Upper lobe of right lung (tissue), 1 donor: ENCODE results near the gene SIL1. TPM values are rescaled to one million over a fixed set of nuclear protein-coding genes. Genes with fewer than 3 reads are reported as not detected.

Experiments
- ATAC-seq: fragments of 200-7000 bp; cut with Tn5 transposase; one replicate; pipeline ENCODE4 v1.9.1; 2020; ENCODE audit warnings: mild to moderate bottlenecking, moderate library complexity
- DNase-seq: peaks from one replicate; pipeline ENCODE4 v3.0.0-alpha.2; 2020
- H3K27ac ChIP-seq: fragments of 200-600 bp; one replicate; pipeline ENCODE4 v1.8.0; 2022
- H3K27me3 ChIP-seq: fragments of 200-600 bp; one replicate; pipeline ENCODE4 v1.8.0; 2022; ENCODE audit warnings: mild to moderate bottlenecking
- H3K36me3 ChIP-seq: fragments of 200-600 bp; one replicate; pipeline ENCODE4 v1.8.0; 2022
- H3K4me1 ChIP-seq: fragments of 200-600 bp; one replicate; pipeline ENCODE4 v1.8.0; 2022
- H3K4me3 ChIP-seq: fragments of 200-600 bp; one replicate; pipeline ENCODE4 v1.8.0; 2022; ENCODE audit warnings: mild to moderate bottlenecking
- H3K9me3 ChIP-seq: fragments of 200-600 bp; one replicate; pipeline ENCODE4 v1.8.0; 2022
- CTCF ChIP-seq: fragments of 200-600 bp; IDR thresholded peaks from one replicate; pipeline ENCODE4 v1.8.0; 2022; ENCODE audit warnings: antibody characterized with exemption
- intact Hi-C: fragments of 100-400 bp; cut with DNase I; formaldehyde crosslinking; loops from one replicate; pipeline ENCODE4 v1.11.0; 2022
- total RNA-seq: library from RNA; stranded (reverse); fragmentation: NEBNext Ultra II Directional; extraction: Animal tissue kit (Norgen Biotek cat#: 25700); gene quantifications from one replicate; pipeline ENCODE4 v1.2.1, GENCODE V29; 2021
- donor health status: DM: no; HTN: yes; CAD: no; lungs with severe emphysema.

The SIL1 gene
- total RNA-seq, 1 donor from 2014 or later: 56.9 TPM

DNA sequence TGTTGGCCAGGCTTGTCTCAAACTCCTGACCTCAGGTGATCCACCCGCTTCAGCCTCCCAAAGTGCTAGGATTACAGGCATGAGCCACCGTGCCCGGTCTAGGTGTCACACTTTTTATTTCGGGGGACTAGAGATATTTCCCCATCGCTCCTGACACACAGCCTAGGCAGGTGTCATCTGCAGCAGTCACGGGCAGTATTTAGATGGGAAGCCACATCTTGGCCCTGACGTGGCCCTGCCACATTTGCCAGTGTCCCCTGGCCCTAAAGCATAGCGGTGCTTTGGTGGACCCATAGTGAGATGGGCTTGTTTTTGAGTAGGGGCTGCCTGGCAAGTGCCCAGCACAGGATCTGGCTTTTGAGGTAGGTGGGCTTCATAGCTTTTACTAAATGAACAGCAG lies 278.0 kb downstream of the SIL1 start:
- ATAC-seq (no peak), DNase-seq (no peak)
- H3K4me3 ChIP-seq: no peak overlapping the region
- no peaks in the 10 kb centered on the region for H3K9me3 ChIP-seq
- H3K27me3 ChIP-seq: no peaks in the 10 kb centered on the region
- TF ChIP-seq CTCF: no peak
- H3K4me1 ChIP-seq: no peaks in the 10 kb centered on the region
- peaks cover 62% of the 10 kb centered on the region for H3K36me3 ChIP-seq
- no peak overlapping the region for H3K27ac ChIP-seq
- intact Hi-C loops: no loop called here

DNA sequence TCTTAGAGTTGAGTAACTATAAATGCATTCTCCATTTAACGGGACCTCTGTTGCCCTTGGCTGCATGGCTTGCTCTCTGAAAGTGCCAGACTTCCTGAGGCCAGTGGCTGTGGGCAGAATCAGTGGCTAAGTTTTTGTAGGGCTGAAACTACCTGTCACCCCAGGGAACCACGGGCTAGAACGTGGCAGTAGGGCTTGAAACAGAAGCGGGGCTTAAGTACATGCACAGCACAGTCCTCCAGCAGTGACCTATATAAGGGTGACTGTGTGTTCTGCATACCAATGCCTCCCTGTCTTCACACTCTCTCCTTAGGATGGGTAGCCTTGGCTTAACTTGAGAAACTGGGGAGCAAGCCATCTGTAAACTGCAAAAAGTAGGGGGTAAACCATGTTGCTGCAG lies 279.5 kb downstream of the SIL1 start:
- no peak for DNase-seq
- H3K9me3 ChIP-seq: no peaks in the 10 kb centered on the region
- H3K4me1 ChIP-seq: no peaks in the 10 kb centered on the region
- no peak overlapping the region for H3K4me3 ChIP-seq
- intact Hi-C loops: no loop called here
- ATAC-seq: no peak
- peaks cover 56% of the 10 kb centered on the region for H3K36me3 ChIP-seq
- H3K27ac ChIP-seq: no peak overlapping the region
- no peak for TF ChIP-seq CTCF
- no peaks in the 10 kb centered on the region for H3K27me3 ChIP-seq

DNA sequence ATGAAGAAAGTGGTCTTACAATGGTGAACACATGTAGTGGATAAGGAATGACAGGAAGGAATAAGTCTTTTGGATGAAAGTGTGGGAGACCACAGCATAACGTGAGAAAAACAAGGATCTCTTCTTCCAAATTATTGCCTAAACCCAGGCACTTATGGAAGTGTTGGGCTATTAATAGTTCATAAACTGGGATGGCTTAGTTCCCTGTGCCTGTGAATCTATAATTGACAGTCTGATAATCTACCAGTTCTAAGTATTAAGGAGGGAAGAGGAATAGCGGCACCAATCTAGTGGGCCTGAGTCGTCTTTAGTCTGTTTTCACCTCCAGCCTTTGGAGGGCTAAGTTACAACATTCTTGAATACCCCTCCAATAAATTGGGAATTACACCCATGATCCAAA lies 283.8 kb downstream of the SIL1 start:
- H3K27me3 ChIP-seq: no peaks in the 10 kb centered on the region
- no peaks in the 10 kb centered on the region for H3K9me3 ChIP-seq
- intact Hi-C loops: no loop called here
- no peak for TF ChIP-seq CTCF
- H3K27ac ChIP-seq: no peak overlapping the region
- no peaks in the 10 kb centered on the region for H3K4me1 ChIP-seq
- H3K4me3 ChIP-seq: no peak overlapping the region
- DNase-seq: no peak
- ATAC-seq: no peak
- H3K36me3 ChIP-seq: peaks cover 35% of the 10 kb centered on the region

GRCh38 chr5:138913773-138914172 lies 284.4 kb downstream of the SIL1 start:
- TF ChIP-seq CTCF: no peak
- Histone ChIP-seq H3K27ac (no peak overlapping the region), H3K4me3 (no peak overlapping the region), H3K36me3 (peaks cover 30% of the 10 kb centered on the region), H3K4me1 (no peaks in the 10 kb centered on the region), H3K9me3 (no peaks in the 10 kb centered on the region), H3K27me3 (no peaks in the 10 kb centered on the region)
- ATAC-seq (no peak), DNase-seq (no peak)
- intact Hi-C loops: no loop called here

GRCh38 chr5:138912093-138912492 lies 286.1 kb downstream of the SIL1 start:
- Histone ChIP-seq H3K9me3 (no peaks in the 10 kb centered on the region), H3K4me3 (no peak overlapping the region), H3K27me3 (no peaks in the 10 kb centered on the region), H3K36me3 (peaks cover 20% of the 10 kb centered on the region), H3K4me1 (no peaks in the 10 kb centered on the region), H3K27ac (no peak overlapping the region)
- intact Hi-C loops: no loop called here
- no peak for TF ChIP-seq CTCF
- no peak for ATAC-seq
- no peak for DNase-seq

GRCh38 chr5:138911441-138911840 lies 286.7 kb downstream of the SIL1 start:
- DNase-seq (no peak), ATAC-seq (no peak)
- no peaks in the 10 kb centered on the region for H3K4me1 ChIP-seq
- TF ChIP-seq CTCF: no peak
- no peaks in the 10 kb centered on the region for H3K9me3 ChIP-seq
- H3K27me3 ChIP-seq: no peaks in the 10 kb centered on the region
- H3K27ac ChIP-seq: no peak overlapping the region
- intact Hi-C loops: no loop called here
- H3K4me3 ChIP-seq: no peak overlapping the region
- peaks cover 20% of the 10 kb centered on the region for H3K36me3 ChIP-seq
